Neural progenitor cell (in vitro differentiated cells): ENCODE results near the gene DOK3.

ENCODE experiments used
- EZH2 ChIP-seq: fragments of 200-600 bp; sonication (generic); IDR thresholded peaks from 2 replicates; pipeline ENCODE4 v1.6.1; 2017; ENCODE audit warnings: antibody characterized with exemption, mild to moderate bottlenecking, moderate library complexity
- EZH2phosphoT487 ChIP-seq: fragments of 200-600 bp; sonication (generic); IDR thresholded peaks from 2 replicates; pipeline ENCODE4 v1.6.1; 2017; ENCODE audit warnings: antibody characterized with exemption
- TF ChIP-seq, protein P1 (sequence below): fragments of 200-600 bp; sonication (generic); IDR thresholded peaks from 2 replicates; pipeline ENCODE4 v1.5.1; 2017; ENCODE audit warnings: antibody characterized with exemption, mild to moderate bottlenecking

DNA sequence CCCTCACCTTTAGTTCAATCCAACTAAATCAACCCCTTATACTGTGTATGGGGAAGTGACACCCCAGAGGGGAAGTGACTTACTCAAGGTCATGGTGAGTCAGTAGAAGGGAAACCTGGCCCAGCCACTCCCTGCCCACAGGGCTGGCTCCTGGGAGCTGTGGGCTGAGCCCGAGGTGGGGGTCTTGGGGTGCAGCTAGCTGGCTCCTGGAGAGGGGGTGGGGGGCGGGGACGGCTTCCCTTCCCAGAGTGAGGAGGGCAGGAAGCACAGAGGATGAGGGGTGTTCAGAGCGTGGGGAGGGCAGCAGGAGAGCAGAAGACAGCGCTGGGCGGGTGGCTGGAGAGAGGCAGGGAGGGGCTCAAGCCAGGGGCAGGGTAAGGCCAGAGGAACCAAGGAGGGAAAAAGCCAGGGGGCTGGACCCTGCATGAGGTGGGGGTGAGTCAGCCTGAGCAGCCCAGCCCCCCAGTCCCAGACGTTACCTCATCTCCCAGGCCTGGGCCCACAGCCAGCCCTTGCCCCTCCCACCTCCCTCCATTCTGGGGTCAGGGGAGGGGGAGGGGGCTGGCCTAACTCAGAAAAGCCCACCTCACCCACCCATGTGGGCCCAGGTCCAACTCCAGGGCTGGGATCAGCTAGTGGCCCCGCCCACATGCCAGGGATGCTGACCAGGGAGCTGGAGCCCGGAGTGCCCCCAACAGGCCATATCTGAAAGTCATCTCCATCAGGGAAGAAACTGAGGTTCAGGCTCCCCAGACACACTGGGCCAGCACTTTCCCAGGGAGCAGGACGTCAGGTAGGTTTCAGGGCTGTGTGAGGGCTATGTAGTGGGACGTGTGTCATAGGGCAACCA is 15.1 kb downstream of the DOK3 start:
- TF ChIP-seq, protein P1, sequence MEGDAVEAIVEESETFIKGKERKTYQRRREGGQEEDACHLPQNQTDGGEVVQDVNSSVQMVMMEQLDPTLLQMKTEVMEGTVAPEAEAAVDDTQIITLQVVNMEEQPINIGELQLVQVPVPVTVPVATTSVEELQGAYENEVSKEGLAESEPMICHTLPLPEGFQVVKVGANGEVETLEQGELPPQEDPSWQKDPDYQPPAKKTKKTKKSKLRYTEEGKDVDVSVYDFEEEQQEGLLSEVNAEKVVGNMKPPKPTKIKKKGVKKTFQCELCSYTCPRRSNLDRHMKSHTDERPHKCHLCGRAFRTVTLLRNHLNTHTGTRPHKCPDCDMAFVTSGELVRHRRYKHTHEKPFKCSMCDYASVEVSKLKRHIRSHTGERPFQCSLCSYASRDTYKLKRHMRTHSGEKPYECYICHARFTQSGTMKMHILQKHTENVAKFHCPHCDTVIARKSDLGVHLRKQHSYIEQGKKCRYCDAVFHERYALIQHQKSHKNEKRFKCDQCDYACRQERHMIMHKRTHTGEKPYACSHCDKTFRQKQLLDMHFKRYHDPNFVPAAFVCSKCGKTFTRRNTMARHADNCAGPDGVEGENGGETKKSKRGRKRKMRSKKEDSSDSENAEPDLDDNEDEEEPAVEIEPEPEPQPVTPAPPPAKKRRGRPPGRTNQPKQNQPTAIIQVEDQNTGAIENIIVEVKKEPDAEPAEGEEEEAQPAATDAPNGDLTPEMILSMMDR: peak; percentile 26
- TF ChIP-seq EZH2phosphoT487 (no peak), EZH2 (no peak)
